NOMO-1 treated with DMSO at 0.1 percent for 48 hours (cell line): ENCODE results near the gene CLIP2.
"Not testable (repeated sequence)": the region's sequence is repeated elsewhere in the genome, so short reads cannot be mapped to it uniquely, and the experiment has no call there.

Source experiments
- DNase-seq: peaks from one replicate; lab custom pipeline; 2025; ENCODE audit not compliant: unreplicated experiment; lab: John Stamatoyannopoulos, UW

CLIP2 gene

GRCh38 chr7:74365322-74366022, 76.3 kb downstream of the CLIP2 start:
- no peak for DNase-seq

- no peak for DNase-seq
Measured at GRCh38 chr7:74371381-74372341, 82.5 kb downstream of the CLIP2 start.

- DNase-seq: no peak
Measured at GRCh38 chr7:74372511-74373111, 83.4 kb downstream of the CLIP2 start.

DNA sequence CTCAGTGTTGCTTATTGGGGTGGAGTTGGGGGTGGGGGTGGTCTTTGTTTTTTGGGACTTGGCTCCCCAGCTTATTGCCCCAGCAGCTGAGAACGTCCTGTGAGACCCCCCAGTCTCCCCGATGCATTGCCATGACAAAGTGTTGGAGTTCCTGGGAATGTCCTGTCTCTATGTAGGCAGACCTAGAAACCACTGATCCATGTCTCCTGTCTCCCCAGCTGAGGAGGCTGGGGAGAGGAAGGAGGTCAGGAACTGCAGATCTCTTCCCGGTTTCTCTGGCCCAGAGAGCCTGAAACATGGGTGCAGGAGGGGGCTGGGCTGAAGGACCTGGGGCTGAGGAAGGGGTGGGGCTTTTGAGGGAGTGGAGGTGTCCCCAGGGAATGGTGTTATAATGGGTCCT, 84.3 kb downstream of the CLIP2 start:
- DNase-seq: no peak

DNA sequence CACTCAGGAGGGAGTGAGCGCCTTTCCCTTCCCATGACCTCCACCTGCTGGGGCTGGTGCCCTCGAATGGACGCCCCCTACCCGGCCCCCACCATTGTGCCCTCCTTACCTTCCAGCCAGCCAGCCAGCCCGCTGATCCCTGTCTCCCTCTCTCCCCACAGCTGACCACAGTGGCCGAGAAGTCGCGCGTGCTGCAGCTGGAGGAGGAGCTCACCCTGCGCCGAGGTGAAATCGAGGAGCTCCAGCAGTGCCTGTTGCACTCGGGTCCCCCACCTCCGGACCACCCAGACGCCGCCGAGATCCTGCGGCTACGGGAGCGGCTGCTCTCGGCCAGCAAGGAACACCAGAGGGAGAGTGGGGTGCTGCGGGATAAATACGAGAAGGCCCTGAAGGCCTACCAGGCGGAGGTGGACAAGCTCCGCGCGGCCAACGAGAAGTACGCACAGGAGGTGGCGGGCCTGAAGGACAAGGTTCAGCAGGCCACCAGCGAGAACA, 86.6 kb downstream of the CLIP2 start:
- no peak for DNase-seq

DNA sequence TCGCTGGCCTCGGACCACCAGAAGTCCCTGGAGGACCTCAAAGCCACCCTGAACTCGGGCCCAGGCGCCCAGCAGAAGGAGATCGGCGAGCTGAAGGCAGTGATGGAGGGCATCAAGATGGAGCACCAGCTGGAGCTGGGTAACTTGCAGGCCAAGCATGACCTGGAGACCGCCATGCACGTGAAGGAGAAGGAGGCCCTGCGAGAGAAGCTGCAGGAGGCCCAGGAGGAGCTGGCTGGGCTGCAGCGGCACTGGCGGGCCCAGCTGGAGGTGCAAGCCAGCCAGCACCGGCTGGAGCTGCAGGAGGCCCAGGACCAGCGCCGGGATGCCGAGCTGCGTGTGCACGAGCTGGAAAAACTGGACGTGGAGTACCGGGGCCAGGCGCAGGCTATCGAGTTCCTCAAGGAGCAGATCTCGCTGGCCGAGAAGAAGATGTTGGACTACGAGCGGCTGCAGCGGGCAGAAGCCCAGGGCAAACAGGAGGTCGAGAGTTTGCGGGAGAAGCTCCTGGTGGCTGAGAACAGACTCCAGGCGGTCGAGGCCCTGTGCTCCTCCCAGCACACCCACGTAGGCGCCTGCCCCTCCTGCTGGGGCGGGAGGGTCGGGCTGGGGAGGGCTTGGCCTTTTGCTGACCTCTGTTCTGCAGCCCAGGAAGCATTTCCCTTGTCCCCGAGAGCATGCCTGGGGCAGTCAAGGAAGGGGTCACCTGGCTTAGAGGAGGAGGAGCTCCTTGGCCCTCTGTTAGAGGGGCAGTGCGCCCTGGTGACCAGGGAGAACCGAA, 87.2 kb downstream of the CLIP2 start:
- no peak for DNase-seq

GRCh38 chr7:74379938-74380337, 90.7 kb downstream of the CLIP2 start:
- no peak for DNase-seq

- no peak for DNase-seq
Measured at GRCh38 chr7:74380720-74381119, 91.5 kb downstream of the CLIP2 start.

DNA sequence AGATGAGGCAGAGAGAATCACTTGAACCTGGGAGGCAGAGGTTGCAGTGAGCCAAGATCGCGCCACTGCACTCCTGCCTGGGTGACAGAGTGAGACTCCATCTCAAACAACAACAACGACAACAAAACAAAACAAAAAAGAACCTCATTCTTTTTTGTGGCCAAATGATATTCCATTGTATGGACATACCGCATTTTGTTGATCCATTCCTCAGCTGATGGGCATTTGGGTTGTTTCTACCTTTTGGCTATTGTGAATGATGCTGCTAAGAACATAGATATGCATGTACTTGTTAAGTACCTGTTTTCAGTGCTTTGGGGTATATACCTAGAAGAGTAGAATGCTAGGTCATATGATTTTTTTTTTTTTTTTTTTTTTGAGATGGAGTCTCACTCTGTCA, 94.9 kb downstream of the CLIP2 start:
- not testable (repeated sequence) for DNase-seq

DNA sequence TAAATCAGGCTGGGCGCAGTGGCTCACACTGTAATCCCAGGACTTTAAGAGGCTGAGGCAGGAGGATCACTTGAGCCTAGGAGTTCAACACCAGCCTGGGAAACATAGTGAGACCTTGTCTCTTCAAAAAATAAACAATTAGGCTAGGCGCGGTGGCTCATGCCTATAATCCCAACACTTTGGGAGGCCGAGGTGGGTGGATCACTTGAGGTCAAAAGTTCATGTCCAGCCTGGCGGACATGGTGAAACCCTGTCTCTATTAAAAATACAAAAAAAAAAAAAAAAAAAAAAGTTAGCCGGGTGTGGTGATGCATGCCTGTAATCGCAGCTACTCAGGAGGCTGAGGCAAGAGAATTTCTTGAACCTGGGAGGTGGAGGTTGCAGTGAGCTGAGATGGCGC, 95.6 kb downstream of the CLIP2 start:
- DNase-seq: not testable (repeated sequence)

- no peak for DNase-seq
Measured at GRCh38 chr7:74387606-74388005, 98.4 kb downstream of the CLIP2 start.

- no peak for DNase-seq
Measured at GRCh38 chr7:74388880-74389415, 99.7 kb downstream of the CLIP2 start.

- not testable (repeated sequence) for DNase-seq
Measured at GRCh38 chr7:74393722-74394121, 104.5 kb downstream of the CLIP2 start.

DNA sequence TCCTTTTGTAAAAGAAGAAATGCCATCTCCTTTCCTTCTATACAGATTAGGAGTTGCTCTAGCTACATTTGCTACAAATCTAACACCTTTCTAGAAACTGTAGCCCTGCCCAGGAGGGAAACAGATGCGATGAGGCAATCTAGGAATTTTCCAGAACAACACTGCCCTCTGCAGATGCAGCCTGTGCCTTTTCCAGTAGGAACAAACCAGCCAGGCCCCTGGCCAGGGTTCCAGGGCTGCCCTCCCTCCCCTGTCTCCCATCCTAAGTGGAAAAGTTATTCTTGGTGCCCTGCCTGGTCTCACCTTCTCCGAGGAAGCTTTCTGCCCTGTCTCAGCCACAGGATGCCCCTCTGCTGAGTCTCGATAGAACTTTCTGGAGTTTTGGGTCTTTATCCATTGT, 105.4 kb downstream of the CLIP2 start:
- DNase-seq: not testable (repeated sequence)

GRCh38 chr7:74395745-74396311, 106.6 kb downstream of the CLIP2 start:
- no peak for DNase-seq

- DNase-seq: no peak
Measured at GRCh38 chr7:74396993-74397392, 107.8 kb downstream of the CLIP2 start.

DNA sequence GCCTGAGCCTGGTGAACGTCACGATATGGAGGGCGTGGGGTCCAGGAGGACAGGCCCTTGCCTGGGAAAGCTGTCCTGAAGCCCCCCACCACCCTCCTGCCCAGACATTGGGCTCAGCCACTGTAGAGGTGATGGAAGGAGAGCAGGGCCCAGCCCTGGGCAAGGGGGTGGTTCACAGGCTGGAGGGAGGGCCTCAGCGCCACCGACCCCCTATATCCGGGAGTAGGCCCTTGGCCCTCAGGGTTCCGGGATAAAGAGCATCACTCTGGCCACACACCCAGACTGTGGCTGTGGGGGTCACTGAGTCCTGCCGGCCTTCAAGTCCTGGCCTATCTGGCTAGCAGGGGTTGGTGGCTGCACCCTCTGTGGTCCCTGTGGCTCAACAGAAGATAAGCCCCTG, 109.2 kb downstream of the CLIP2 start:
- no peak for DNase-seq

- no peak for DNase-seq
Measured at GRCh38 chr7:74399006-74399405, 109.8 kb downstream of the CLIP2 start.

GRCh38 chr7:74400420-74401136, 111.4 kb downstream of the CLIP2 start:
- DNase-seq: no peak
